NT2/D1 (cell line): Measurements from ENCODE around the gene ZBTB16.

ENCODE experiments used
- SUZ12 ChIP-seq: IDR thresholded peaks from 2 replicates; pipeline ENCODE4 v1.6.1; 2011; ENCODE audit not compliant: insufficient read length, insufficient read depth; ENCODE audit errors: extremely low read depth
- YY1 ChIP-seq: IDR thresholded peaks from 2 replicates; pipeline ENCODE4 v1.6.1; 2011; ENCODE audit not compliant: insufficient read length, insufficient read depth
- ZNF274 ChIP-seq: IDR thresholded peaks from 2 replicates; pipeline ENCODE4 v1.6.1; 2011; ENCODE audit warnings: mild to moderate bottlenecking, low read depth, low read length

- TF ChIP-seq SUZ12: no peak
- no peak for TF ChIP-seq ZNF274
- TF ChIP-seq YY1: no peak
These were observed 98.1 kb downstream of the ZBTB16 start for GRCh38 chr11:114157476-114158050.
